GM12891 (cell line): ENCODE measurements around the gene TBL1X.

Experiments
- PAX5 ChIP-seq: IDR thresholded peaks from 2 replicates; pipeline ENCODE4 v1.6.1; 2011; ENCODE audit warnings: low read length, moderate library complexity, mild to moderate bottlenecking; ENCODE audit not compliant: insufficient read depth, severe bottlenecking
- POLR2A ChIP-seq: IDR thresholded peaks from 2 replicates; pipeline ENCODE4 v1.6.1; 2011; ENCODE audit warnings: low read depth, low read length, control low read depth
- POLR2AphosphoS5 ChIP-seq: IDR thresholded peaks from 2 replicates; pipeline ENCODE4 v1.6.1; 2011; ENCODE audit warnings: low read depth, low read length, control low read depth
- SPI1 ChIP-seq: IDR thresholded peaks from 2 replicates; pipeline ENCODE4 v1.6.1; 2011; ENCODE audit warnings: low read depth, low read length, control low read depth
- TAF1 ChIP-seq: IDR thresholded peaks from 2 replicates; pipeline ENCODE4 v1.6.1; 2011; ENCODE audit warnings: low read depth, low read length, control low read depth

GRCh38 chrX:9785254-9785943, 320.5 kb downstream of the TBL1X start:
- no peak for TF ChIP-seq PAX5
- TF ChIP-seq POLR2A, result no peak
- TF ChIP-seq POLR2AphosphoS5, result no peak
- TF ChIP-seq TAF1, result no peak
- no peak for TF ChIP-seq SPI1
